RWPE1 (cell line): Measurements from ENCODE around the gene ROPN1B.
"Not testable (repeated sequence)": the region's sequence is repeated elsewhere in the genome, so short reads cannot be mapped to it uniquely, and the experiment has no call there.

Experiments
- CTCF ChIA-PET: fragments of 350-600 bp; sonication (Branson Sonifier 250); formaldehyde crosslinking; extraction: SDS; loops from one replicate; lab custom pipeline; 2021; lab: Yijun Ruan, JAX
- POLR2A ChIA-PET: fragments of 400-600 bp; formaldehyde crosslinking; extraction: SDS; loops from one replicate; lab custom pipeline; 2020; ENCODE audit warnings: antibody characterized with exemption; ENCODE audit not compliant: low non-redundant PET; lab: Yijun Ruan, JAX
- DNase-seq: peaks from one replicate; pipeline ENCODE4 v3.0.0; 2012; ENCODE audit warnings: low spot score
- H3K27ac ChIP-seq: fragments of 450-650 bp; 2 replicates; pipeline ENCODE4 v1.5.1; 2017
- CTCF ChIP-seq: fragments of 450-650 bp; conservative IDR thresholded peaks from 2 replicates; pipeline ENCODE4 v1.5.1; 2017; ENCODE audit warnings: low read depth, mild to moderate bottlenecking

Gene ROPN1B

GRCh38 chr3:125971997-125972944 is 3.3 kb downstream of the ROPN1B start:
- not testable (repeated sequence) for DNase-seq
- CTCF ChIA-PET = interaction anchor here (0.7 kb wide), 1 partner anchor 194 kb away, joined by 4 read pairs; no protein-coding TSS in a partner anchor

GRCh38 chr3:125975245-125976002 is 6.4 kb downstream of the ROPN1B start:
- POLR2A ChIA-PET, CTCF ChIA-PET, DNase-seq, H3K27ac ChIP-seq: not testable (repeated sequence)

More at GRCh38 chr3:125971997-125972944, 3.3 kb downstream of the ROPN1B start:
- peak; percentile 88 for TF ChIP-seq CTCF
- POLR2A ChIA-PET, H3K27ac ChIP-seq: not testable (repeated sequence)

- DNase-seq, POLR2A ChIA-PET, H3K27ac ChIP-seq, CTCF ChIA-PET: not testable (repeated sequence)
Observed at GRCh38 chr3:125976003-125976390, 7.0 kb downstream of the ROPN1B start.

- DNase-seq, H3K27ac ChIP-seq, CTCF ChIA-PET, POLR2A ChIA-PET: not testable (repeated sequence)
Observed at GRCh38 chr3:125977104-125977503, 8.1 kb downstream of the ROPN1B start.

- CTCF ChIA-PET, H3K27ac ChIP-seq, DNase-seq, POLR2A ChIA-PET: not testable (repeated sequence)
Observed at GRCh38 chr3:125984951-125985350, 16.0 kb downstream of the ROPN1B start.

GRCh38 chr3:125990253-125990970 is 21.4 kb downstream of the ROPN1B start:
- ChIA-PET POLR2A (interaction anchor here (0.6 to 1.4 kb wide), 3 partner anchors 94 to 1609 kb away, joined by 3 read pairs; partner anchors contain the start of gene SLC41A3), CTCF (no interaction called here)
- DNase-seq = peak; percentile 84
- peak overlapping the region; percentile 74 for H3K27ac ChIP-seq
- no peak for TF ChIP-seq CTCF

- DNase-seq, CTCF ChIA-PET, POLR2A ChIA-PET, H3K27ac ChIP-seq: not testable (repeated sequence)
Observed at GRCh38 chr3:125996751-125997150, 27.8 kb downstream of the ROPN1B start.

GRCh38 chr3:126002189-126002588 is 33.2 kb downstream of the ROPN1B start:
- CTCF ChIA-PET = interaction anchor here (0.7 kb wide), 1 partner anchor 22 kb away, joined by 3 read pairs; no protein-coding TSS in a partner anchor
- H3K27ac ChIP-seq = no peak overlapping the region
- DNase-seq = no peak
- POLR2A ChIA-PET = no interaction called here
- TF ChIP-seq CTCF = no peak
